ENCODE measurements around the gene TIMM29. TPM values are rescaled to one million over a fixed set of nuclear protein-coding genes. Genes with fewer than 3 reads are reported as not detected.
"Not testable (repeated sequence)": the region's sequence is repeated elsewhere in the genome, so short reads cannot be mapped to it uniquely, and the experiment has no call there.

Gene TIMM29
- polyA plus RNA-seq, 1 experiment, result 9.1 TPM

- POLR2A ChIA-PET, result no interaction called here
- CTCF ChIA-PET, result interaction anchor here (0.8 to 1.6 kb wide), 3 partner anchors 9 to 186 kb away, joined by 3 to 7 read pairs (median 3); no protein-coding TSS in a partner anchor
- TF ChIP-seq CTCF (IDR thresholded peaks at IDR 0.05; ENCODE audit: insufficient read depth, low read depth, low read length), result no peak
- DNase-seq (ENCODE audit: low read depth), result no peak
- Histone ChIP-seq H3K4me3 (ENCODE audit: low read depth, low read length) (no peak overlapping the region), H3K27me3 (ENCODE audit: control insufficient read depth, insufficient read depth, low read length) (no peaks in the 10 kb centered on the region), H3K36me3 (ENCODE audit: control insufficient read depth, insufficient read depth, low read length) (no peaks in the 10 kb centered on the region)
Measured at GRCh38 chr19:10945264-10945663, 16.7 kb downstream of the TIMM29 start.

- no peak for DNase-seq (ENCODE audit: low read depth)
- TF ChIP-seq CTCF (IDR thresholded peaks at IDR 0.05; ENCODE audit: insufficient read depth, low read depth, low read length), result no peak
- Histone ChIP-seq H3K27me3 (ENCODE audit: control insufficient read depth, insufficient read depth, low read length) (no peaks in the 10 kb centered on the region), H3K4me3 (ENCODE audit: low read depth, low read length) (no peak overlapping the region), H3K36me3 (ENCODE audit: control insufficient read depth, insufficient read depth, low read length) (no peaks in the 10 kb centered on the region)
- POLR2A ChIA-PET, result no interaction called here
- CTCF ChIA-PET, result interaction anchor here (0.7 kb wide), 1 partner anchor 468 kb away, joined by 3 read pairs; no protein-coding TSS in a partner anchor
Measured at GRCh38 chr19:10946958-10947657, 18.5 kb downstream of the TIMM29 start.

GRCh38 chr19:10952809-10953208, 24.2 kb downstream of the TIMM29 start:
- no peak for TF ChIP-seq CTCF (IDR thresholded peaks at IDR 0.05; ENCODE audit: insufficient read depth, low read depth, low read length)
- no peak for DNase-seq (ENCODE audit: low read depth)
- ChIA-PET POLR2A (no interaction called here), CTCF (interaction anchor here (1.1 to 3.4 kb wide), 2 partner anchors 11 to 18 kb away, joined by 4 to 22 read pairs; no protein-coding TSS in a partner anchor)
- no peaks in the 10 kb centered on the region; the same call in 1 of the 2 replicates for H3K36me3 ChIP-seq (ENCODE audit: control insufficient read depth, insufficient read depth, low read length)
- H3K27me3 ChIP-seq (ENCODE audit: control insufficient read depth, insufficient read depth, low read length), result no peaks in the 10 kb centered on the region
- no peak overlapping the region for H3K4me3 ChIP-seq (ENCODE audit: low read depth, low read length)

- H3K36me3 ChIP-seq (ENCODE audit: control insufficient read depth, insufficient read depth, low read length); DNase-seq (ENCODE audit: low read depth); POLR2A ChIA-PET; H3K27me3 ChIP-seq (ENCODE audit: control insufficient read depth, insufficient read depth, low read length): not testable (repeated sequence)
- CTCF ChIA-PET, result interaction anchor here (2.8 to 5.2 kb wide), 2 partner anchors 17 kb away, joined by 11 to 24 read pairs; no protein-coding TSS in a partner anchor
- peak overlapping the region; percentile 83; the same call in 1 of the 2 replicates for H3K4me3 ChIP-seq (ENCODE audit: low read depth, low read length)
Measured at GRCh38 chr19:10959277-10959968, 30.8 kb downstream of the TIMM29 start.

- ChIA-PET POLR2A (interaction anchor here (0.6 kb wide), 1 partner anchor 24 kb away, joined by 10 read pairs; no protein-coding TSS in a partner anchor), CTCF (interaction anchor here (0.6 to 5.2 kb wide), 4 partner anchors 15 to 75 kb away, joined by 4 to 24 read pairs (median 4); no protein-coding TSS in a partner anchor)
- Histone ChIP-seq H3K36me3 (ENCODE audit: control insufficient read depth, insufficient read depth, low read length) (no peaks in the 10 kb centered on the region), H3K4me3 (ENCODE audit: low read depth, low read length) (peak within 1 kb of the TSS; percentile 83), H3K27me3 (ENCODE audit: control insufficient read depth, insufficient read depth, low read length) (no peaks in the 10 kb centered on the region)
- peak; percentile 77 for DNase-seq (ENCODE audit: low read depth)
- TF ChIP-seq CTCF (IDR thresholded peaks at IDR 0.05; ENCODE audit: insufficient read depth, low read depth, low read length), result no peak
Measured at GRCh38 chr19:10960314-10961072, 31.9 kb downstream of the TIMM29 start, which contains the start of gene SMARCA4. Gene SMARCA4 (plus strand): TSS chr19:10961030. CDS start chr19:10984152, 23,122 bp downstream.
